Kidney epithelial cell (primary cell): ENCODE data around the gene CDK5RAP1. TPM values are rescaled to one million over a fixed set of nuclear protein-coding genes. Genes with fewer than 3 reads are reported as not detected.
A peak's percentile ranks its signal among the peaks of the same experiment; 100 is the strongest.

Experiments used
- DNase-seq: peaks from one replicate; pipeline ENCODE4 v3.0.0-alpha.2; 2010; ENCODE audit warnings: low read depth
- H3K27me3 ChIP-seq: 2 replicates; pipeline ENCODE4 v1.6.0; 2011; ENCODE audit warnings: low read length; ENCODE audit not compliant: control insufficient read depth, insufficient read depth
- H3K36me3 ChIP-seq: 2 replicates; pipeline ENCODE4 v1.5.1; 2011; ENCODE audit warnings: low read length; ENCODE audit not compliant: control insufficient read depth, insufficient read depth
- H3K4me3 ChIP-seq: 2 replicates; pipeline ENCODE4 v1.5.1; 2011; ENCODE audit warnings: low read depth, mild to moderate bottlenecking, control low read depth, low read length
- total RNA-seq: library from RNA; depleted of rRNA; stranded (reverse); fragments of >200 nt; gene quantifications from 2 replicates; pipeline ENCODE4 v1.2.3, GENCODE V29; 2015
- TF ChIP-seq, protein P1 (sequence below): IDR thresholded peaks from 2 replicates; pipeline ENCODE4 v1.5.1; 2011; ENCODE audit warnings: mild to moderate bottlenecking, moderate library complexity, low read length, control low read depth, inconsistent platforms; ENCODE audit not compliant: insufficient read depth, poor library complexity, severe bottlenecking

CDK5RAP1 gene
- total RNA-seq, 1 donor from 2014 or later: 39.4 TPM

- no peak overlapping the region for H3K4me3 ChIP-seq
- no peaks in the 10 kb centered on the region for H3K36me3 ChIP-seq
- H3K27me3 ChIP-seq: no peaks in the 10 kb centered on the region
- TF ChIP-seq, protein P1, sequence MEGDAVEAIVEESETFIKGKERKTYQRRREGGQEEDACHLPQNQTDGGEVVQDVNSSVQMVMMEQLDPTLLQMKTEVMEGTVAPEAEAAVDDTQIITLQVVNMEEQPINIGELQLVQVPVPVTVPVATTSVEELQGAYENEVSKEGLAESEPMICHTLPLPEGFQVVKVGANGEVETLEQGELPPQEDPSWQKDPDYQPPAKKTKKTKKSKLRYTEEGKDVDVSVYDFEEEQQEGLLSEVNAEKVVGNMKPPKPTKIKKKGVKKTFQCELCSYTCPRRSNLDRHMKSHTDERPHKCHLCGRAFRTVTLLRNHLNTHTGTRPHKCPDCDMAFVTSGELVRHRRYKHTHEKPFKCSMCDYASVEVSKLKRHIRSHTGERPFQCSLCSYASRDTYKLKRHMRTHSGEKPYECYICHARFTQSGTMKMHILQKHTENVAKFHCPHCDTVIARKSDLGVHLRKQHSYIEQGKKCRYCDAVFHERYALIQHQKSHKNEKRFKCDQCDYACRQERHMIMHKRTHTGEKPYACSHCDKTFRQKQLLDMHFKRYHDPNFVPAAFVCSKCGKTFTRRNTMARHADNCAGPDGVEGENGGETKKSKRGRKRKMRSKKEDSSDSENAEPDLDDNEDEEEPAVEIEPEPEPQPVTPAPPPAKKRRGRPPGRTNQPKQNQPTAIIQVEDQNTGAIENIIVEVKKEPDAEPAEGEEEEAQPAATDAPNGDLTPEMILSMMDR: no peak
- DNase-seq: no peak
Measured at GRCh38 chr20:33419140-33419974, 18.0 kb upstream of the CDK5RAP1 start.

DNA sequence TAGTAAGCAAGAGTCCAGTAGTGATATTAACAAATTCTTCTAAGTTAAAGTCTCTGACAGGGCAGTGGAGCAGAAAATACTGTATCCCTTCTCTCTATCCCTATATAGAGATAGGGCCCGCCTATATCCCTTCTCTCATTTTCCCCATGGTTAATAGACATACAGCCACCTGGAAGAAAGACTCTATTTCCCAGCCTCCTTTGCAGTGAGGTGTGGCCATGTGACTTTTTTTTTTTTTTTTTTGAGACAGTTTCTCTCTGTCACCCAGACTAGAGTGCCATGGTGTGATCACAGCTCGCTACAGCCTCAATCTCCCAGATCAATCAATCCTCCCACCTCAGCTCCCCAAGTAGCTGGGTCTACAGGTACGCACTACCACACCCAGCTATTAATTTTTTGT lies 16.7 kb upstream of the CDK5RAP1 start:
- Histone ChIP-seq H3K27me3 (no peaks in the 10 kb centered on the region), H3K4me3 (no peak overlapping the region), H3K36me3 (no peaks in the 10 kb centered on the region)
- TF ChIP-seq, protein P1: no peak
- no peak for DNase-seq

- no peak overlapping the region for H3K4me3 ChIP-seq
- H3K27me3 ChIP-seq: no peaks in the 10 kb centered on the region
- DNase-seq: no peak
- H3K36me3 ChIP-seq: no peaks in the 10 kb centered on the region
- TF ChIP-seq, protein P1: peak; percentile 54
Measured at GRCh38 chr20:33415948-33416347, 14.6 kb upstream of the CDK5RAP1 start.

- no peak for DNase-seq
- TF ChIP-seq, protein P1: no peak
- no peak overlapping the region for H3K4me3 ChIP-seq
Measured at GRCh38 chr20:33412484-33412838, 11.1 kb upstream of the CDK5RAP1 start.

GRCh38 chr20:33411711-33412483 lies 10.6 kb upstream of the CDK5RAP1 start:
- TF ChIP-seq, protein P1: no peak
- DNase-seq: no peak

More at GRCh38 chr20:33412484-33412838, 11.1 kb upstream of the CDK5RAP1 start:
- peaks cover 1% of the 10 kb centered on the region for H3K36me3 ChIP-seq
- H3K27me3 ChIP-seq: no peaks in the 10 kb centered on the region

More at GRCh38 chr20:33411711-33412483, 10.6 kb upstream of the CDK5RAP1 start:
- no peak overlapping the region for H3K4me3 ChIP-seq
- H3K27me3 ChIP-seq: no peaks in the 10 kb centered on the region
- H3K36me3 ChIP-seq: peaks cover 1% of the 10 kb centered on the region
